Inflammatory macrophage treated with lipopolysaccharide for 4 hours (primary cell): ENCODE measurements around the gene DNAH11.
A peak's percentile ranks its signal among the peaks of the same experiment; 100 is the strongest.
"Not testable (repeated sequence)": the region's sequence is repeated elsewhere in the genome, so short reads cannot be mapped to it uniquely, and the experiment has no call there.

ENCODE experiments used
- DNase-seq: peaks from one replicate; pipeline ENCODE4 v3.0.0-alpha.2; 2020

Gene DNAH11

DNA sequence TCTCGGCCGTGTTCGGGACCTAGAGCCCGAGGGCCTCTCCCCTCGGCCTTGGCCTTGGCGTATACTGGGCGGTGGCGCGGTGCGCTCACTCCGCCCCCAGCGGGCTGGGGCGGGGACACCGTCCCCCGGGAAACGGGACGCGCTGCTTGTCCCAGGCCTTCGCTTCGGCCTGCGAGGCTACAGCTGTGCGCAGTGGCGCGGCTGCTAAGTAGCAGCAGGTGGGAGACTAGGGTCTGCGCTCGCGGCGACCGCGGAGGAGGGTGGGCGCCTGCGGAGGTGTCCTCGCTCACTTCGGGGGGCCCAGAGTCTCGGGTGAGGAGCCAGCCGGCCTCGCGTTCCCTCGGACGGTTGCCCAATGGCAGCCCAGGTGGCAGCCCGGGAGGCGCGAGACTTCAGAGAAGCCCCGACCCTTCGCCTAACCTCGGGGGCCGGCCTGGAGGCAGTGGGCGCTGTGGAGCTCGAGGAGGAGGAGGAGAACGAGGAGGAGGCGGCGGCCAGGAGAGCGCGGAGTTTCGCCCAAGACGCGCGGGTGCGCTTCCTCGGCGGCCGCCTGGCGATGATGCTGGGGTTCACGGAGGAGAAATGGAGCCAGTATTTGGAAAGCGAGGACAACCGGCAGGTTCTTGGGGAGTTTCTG is at the start of gene DNAH11:
Gene DNAH11, plus strand, starts transcription at position 149 of the 637 bp plus-strand sequence. Its CDS starts 207 bp downstream, at position 356.
- DNase-seq = peak; percentile 56

DNA sequence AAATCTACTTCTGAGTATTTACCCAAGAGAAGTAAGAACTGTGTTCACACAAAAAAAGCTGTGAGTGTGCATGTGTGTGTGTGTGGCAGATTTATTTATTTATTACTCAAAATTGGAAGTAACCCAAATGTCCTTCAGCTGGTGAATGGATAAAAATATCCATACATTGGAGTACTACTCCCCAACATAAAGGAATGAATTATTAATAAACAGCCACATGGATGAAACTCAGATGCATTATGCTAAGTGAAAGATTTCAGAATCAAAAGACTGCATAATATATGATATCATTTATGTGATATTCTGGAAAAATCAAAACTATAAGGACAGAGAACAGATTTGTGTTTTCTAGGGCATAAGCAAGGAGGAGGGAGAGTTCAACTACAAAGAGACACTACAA is 47.1 kb upstream of the DNAH11 start:
- no peak for DNase-seq

GRCh38 chr7:21497072-21497471 is 45.8 kb upstream of the DNAH11 start:
- DNase-seq = no peak

- no peak for DNase-seq
These were observed 42.6 kb upstream of the DNAH11 start for GRCh38 chr7:21500117-21500832.

- DNase-seq = no peak
These were observed 38.8 kb upstream of the DNAH11 start for GRCh38 chr7:21504021-21504420.

DNA sequence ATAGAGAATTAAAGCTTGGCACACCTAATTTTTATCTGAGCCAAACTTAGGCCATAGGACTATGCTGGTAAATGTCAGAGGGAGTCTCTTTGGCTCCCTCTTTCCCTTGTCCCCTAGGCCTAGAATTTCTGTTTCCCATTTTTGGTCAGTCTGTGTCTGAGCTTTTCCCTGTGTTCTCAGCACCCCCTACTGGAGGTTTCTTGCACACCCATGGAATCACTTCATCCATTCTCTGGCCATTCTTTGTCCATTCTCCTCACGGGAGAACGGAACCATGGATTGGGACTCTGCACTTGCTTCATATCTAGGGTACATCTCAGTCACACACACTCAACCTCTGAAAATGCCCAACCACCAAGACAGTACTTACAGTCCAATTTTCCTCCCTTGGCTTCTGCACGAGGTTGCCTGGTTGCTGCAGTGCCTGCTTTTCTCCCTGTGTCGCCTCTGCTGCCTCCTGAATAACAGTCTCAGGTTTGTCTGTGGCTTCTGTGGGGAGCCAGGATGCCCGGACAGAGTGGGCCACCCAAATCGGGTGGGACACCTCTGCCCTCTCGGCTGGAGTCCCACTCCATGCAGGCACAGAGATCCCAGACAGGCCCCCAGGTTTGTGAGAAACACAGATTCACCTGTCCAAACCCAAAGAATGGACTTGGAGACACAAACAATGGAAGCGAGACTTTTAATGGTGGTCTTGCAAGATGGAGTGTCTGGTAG is 35.1 kb upstream of the DNAH11 start:
- DNase-seq = peak; percentile 55

- no peak for DNase-seq
These were observed 34.3 kb upstream of the DNAH11 start for GRCh38 chr7:21508538-21508937.

GRCh38 chr7:21514062-21514461 is 28.8 kb upstream of the DNAH11 start:
- no peak for DNase-seq

GRCh38 chr7:21524680-21525079 is 18.2 kb upstream of the DNAH11 start:
- no peak for DNase-seq

DNA sequence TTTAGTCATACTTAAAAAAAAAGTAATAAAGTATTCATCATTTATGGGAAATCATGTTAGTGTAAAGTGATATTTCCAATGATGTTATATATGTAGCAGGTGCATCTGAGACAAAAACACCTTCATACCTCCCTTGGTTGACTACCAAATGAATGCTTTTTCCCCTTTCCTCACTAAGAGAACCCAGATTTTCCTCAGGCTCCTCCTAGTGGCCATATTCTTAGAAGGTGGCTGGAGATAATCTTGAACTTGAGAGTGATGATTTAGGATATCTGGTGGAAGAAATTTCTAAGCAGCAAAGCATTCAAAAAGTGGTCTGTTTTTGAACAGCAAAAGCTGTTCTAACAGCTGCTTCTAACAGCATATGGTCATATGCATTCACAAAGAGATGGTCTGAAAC is 16.8 kb upstream of the DNAH11 start:
- no peak for DNase-seq

GRCh38 chr7:21526448-21526847 is 16.4 kb upstream of the DNAH11 start:
- no peak for DNase-seq

DNA sequence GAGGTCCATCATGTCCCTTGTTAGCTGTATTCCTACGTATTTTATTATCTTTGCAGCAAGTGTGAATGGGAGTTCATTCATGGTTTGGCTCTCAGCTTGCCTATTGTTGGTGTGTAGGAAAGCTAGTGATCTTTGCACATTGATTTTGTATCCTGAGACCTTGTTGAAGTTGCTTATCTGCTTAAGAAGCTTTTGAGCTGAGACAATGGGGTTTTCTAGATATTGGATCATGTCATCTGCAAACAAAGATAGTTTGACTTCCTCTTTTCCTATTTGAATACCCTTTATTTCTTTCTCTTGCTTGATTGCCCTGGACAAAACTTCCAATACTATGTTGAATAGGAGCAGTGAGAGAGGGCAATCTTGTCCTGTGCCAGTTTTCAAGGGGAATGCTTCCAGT is 10.4 kb upstream of the DNAH11 start:
- not testable (repeated sequence) for DNase-seq

DNA sequence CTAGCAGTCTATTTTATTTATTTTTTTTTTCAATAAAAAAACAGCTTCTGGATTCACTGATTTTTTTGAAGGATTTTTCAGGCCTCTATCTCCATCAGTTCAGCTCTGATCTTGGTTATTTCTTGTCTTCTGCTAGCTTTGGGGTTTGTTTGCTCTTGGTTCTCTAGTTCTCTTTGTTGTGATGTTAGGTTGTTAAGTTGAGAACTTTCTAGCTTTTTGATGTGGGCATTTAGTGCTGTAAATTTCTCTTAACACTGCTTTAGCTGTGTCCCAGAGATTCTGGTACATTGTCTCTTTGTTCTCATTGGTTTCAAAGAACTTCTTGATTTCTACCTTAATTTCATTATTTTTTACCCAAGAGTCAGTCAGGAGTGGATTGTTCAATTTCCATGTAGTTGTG is 9.2 kb upstream of the DNAH11 start:
- DNase-seq = not testable (repeated sequence)

DNA sequence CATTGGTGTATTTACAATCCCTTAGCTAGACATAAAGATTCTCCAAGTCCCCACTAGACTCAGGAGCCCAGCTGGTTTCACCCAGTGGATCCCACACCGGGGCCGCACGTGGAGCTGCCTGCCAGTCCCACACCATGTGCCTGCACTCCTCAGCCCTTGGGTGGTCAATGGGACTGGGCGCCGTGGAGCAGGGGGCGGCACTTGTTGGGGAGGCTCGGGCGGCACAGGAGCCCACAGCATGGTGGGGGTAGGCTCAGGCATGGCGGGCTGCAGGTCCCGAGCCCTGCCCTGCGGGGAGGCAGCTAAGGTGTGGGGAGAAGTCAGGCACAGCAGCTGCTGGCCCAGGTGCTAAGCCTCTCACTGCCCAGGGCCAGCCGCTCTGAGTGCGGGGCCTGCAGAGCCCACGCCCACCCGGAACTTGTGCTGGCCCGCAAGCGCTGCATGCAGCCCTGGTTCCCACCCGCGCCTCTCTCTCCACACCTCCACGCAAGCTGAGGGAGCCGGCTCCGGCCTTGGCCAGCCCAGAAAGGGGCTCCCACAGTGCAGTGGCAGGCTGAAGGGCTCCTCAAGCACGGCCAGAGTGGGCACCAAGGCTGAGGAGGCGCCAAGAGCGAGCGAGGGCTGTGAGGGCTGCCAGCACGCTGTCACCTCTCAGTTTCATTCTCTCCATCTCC is 6.3 kb upstream of the DNAH11 start:
- not testable (repeated sequence) for DNase-seq

GRCh38 chr7:21538936-21539495 is 3.8 kb upstream of the DNAH11 start:
- peak; percentile 81 for DNase-seq

DNA sequence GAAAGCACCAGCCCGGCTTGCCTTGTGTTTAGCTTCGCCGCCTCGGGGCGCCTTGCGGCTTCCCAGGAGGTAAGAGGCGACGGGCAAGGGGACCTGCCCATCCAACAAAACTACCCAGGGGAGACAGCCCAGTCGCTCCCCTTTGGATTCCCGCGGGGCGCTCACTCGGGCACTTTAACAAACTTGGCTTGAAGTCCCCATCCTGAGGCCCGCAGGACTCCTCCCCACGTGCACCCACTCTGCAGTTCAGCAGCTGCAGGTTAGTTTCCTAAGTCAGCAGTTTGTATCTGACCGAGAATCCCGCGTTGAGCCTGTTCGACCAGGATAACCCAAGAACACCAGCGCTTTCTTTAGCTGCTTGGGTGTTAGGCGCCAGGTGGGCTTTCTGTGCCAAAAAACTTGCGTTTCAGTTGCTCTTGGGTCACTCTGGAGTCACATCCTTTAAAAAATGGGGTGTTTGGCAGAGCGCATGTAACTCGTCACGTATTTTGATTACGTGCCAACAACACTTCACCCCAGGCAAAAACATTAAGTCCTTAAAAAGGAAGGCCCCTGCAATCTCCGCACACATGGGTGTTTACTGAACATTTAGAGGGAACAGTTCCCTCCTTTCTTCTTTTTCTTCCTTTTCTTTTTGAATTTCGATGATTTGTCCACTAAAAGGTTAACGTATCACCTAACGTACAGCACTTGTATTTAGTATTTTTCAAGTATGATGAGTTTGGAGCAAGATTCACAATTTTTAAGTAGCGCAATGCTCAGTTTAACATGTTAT is 876 bp downstream of the DNAH11 start:
- DNase-seq = no peak

GRCh38 chr7:21544303-21544656 is 1.4 kb downstream of the DNAH11 start:
- DNase-seq = no peak

- DNase-seq = no peak
These were observed 1.9 kb downstream of the DNAH11 start for GRCh38 chr7:21544715-21545114.

GRCh38 chr7:21547501-21547900 is 4.7 kb downstream of the DNAH11 start:
- DNase-seq = peak; percentile 36

DNA sequence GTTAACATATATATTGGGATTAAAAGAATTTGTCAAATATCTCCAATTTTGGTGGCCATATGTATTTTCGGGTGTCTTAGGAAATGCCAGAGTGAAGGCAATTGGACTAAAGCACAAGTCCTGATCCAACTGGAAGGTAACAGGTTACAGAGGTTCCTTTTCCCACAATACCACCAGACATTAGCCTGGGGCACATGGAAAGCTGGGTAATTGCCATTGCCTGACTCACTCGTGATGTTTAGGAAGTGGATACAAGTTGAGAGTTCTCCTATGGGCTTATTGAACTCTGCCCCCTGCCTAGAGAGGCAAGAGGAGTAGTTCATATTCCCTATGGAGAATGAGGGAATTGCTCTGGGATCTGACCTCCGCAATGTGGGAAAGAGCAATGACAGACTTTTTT is 5.7 kb downstream of the DNAH11 start:
- DNase-seq = no peak

- no peak for DNase-seq
These were observed 7.2 kb downstream of the DNAH11 start for GRCh38 chr7:21550076-21550475.

DNA sequence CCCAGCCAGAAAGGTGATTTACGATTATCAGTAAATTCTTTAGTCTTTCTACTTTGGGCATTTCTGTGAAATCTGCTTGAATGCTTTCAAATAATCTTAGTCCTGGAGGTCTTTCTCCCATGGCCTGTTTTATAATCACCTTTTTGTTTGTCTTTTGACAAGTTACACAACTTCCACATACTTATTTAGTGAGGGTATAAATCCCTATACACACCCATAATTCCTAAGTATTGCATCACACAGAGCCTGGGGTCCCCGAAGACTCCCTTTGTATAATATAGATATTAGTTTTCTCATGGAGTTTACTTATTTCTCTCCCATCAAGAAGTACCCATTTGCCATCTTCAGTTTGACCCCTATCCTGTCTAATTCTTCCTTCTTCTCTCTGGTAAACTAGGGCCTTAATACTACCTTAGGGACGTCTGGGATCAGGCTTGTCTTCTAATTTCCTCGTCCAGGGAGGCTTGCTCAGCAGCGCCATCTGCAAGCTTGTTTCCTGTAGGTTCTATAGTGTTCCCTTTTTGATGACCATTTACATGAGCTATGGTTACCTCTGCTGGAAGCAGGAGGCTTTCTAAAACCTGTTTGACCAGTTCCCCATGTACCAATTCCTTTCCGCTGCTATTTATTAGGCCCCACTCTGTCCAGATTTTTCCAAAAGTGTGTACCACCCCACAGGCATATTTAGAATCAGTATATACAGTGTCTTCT is 8.1 kb downstream of the DNAH11 start:
- no peak for DNase-seq
